HG02885 (cell line): ENCODE results near the gene DNER.
"Not testable (repeated sequence)": the region's sequence is repeated elsewhere in the genome, so short reads cannot be mapped to it uniquely, and the experiment has no call there.

Source experiments
- ATAC-seq: cut with Tn5 transposase; IDR thresholded peaks from one replicate; pipeline ENCODE4 v1.9.1; 2021; ENCODE audit warnings: mild to moderate bottlenecking; ENCODE audit not compliant: unreplicated experiment, poor library complexity

Gene DNER

GRCh38 chr2:229372207-229372606, 342.1 kb downstream of the DNER start:
- no peak for ATAC-seq

GRCh38 chr2:229371086-229371485, 343.3 kb downstream of the DNER start:
- ATAC-seq, result no peak

GRCh38 chr2:229370509-229370908, 343.8 kb downstream of the DNER start:
- ATAC-seq, result no peak

- ATAC-seq, result no peak
Measured at GRCh38 chr2:229363185-229363814, 351.1 kb downstream of the DNER start.

GRCh38 chr2:229350883-229351282, 363.5 kb downstream of the DNER start:
- no peak for ATAC-seq

GRCh38 chr2:229350117-229350805, 364.1 kb downstream of the DNER start:
- ATAC-seq, result no peak

GRCh38 chr2:229348128-229348527, 366.2 kb downstream of the DNER start:
- no peak for ATAC-seq

GRCh38 chr2:229346816-229347540, 367.4 kb downstream of the DNER start:
- no peak for ATAC-seq

GRCh38 chr2:229344955-229345354, 369.4 kb downstream of the DNER start:
- no peak for ATAC-seq

- no peak for ATAC-seq
Measured at GRCh38 chr2:229344151-229344551, 370.2 kb downstream of the DNER start.

- no peak for ATAC-seq
Measured at GRCh38 chr2:229343661-229344060, 370.7 kb downstream of the DNER start.

- ATAC-seq, result no peak
Measured at GRCh38 chr2:229342376-229342775, 372.0 kb downstream of the DNER start.

GRCh38 chr2:229340086-229340760, 374.1 kb downstream of the DNER start:
- ATAC-seq, result no peak

- no peak for ATAC-seq
Measured at GRCh38 chr2:229339618-229340017, 374.7 kb downstream of the DNER start.

GRCh38 chr2:229339171-229339570, 375.2 kb downstream of the DNER start:
- not testable (repeated sequence) for ATAC-seq

GRCh38 chr2:229335877-229336346, 378.4 kb downstream of the DNER start:
- no peak for ATAC-seq

- no peak for ATAC-seq
Measured at GRCh38 chr2:229335330-229335729, 379.0 kb downstream of the DNER start.

GRCh38 chr2:229330952-229331351, 383.4 kb downstream of the DNER start:
- no peak for ATAC-seq

GRCh38 chr2:229319558-229319957, 394.8 kb downstream of the DNER start:
- no peak for ATAC-seq

- ATAC-seq, result no peak
Measured at GRCh38 chr2:229314117-229314516, 400.2 kb downstream of the DNER start.

- no peak for ATAC-seq
Measured at GRCh38 chr2:229313591-229313990, 400.8 kb downstream of the DNER start.
